Mesothelial cell of epicardium (in vitro differentiated cells): ENCODE measurements around the gene ERC1. TPM values are rescaled to one million over a fixed set of nuclear protein-coding genes. Genes with fewer than 3 reads are reported as not detected.

Experiments
- DNase-seq, 2 experiments: peaks; one replicate each; pipeline ENCODE4 v3.0.0; 2021; ENCODE audit warnings: low spot score in 2 of 2; ENCODE audit not compliant: unreplicated experiment in 2 of 2
- H3K27ac Mint-ChIP-seq: 2 replicates; pipeline ENCODE4 v1.8.0; 2021; ENCODE audit warnings: mixed read lengths
- H3K27me3 Mint-ChIP-seq: 2 replicates; pipeline ENCODE4 v1.8.0; 2021; ENCODE audit warnings: low read depth, mixed read lengths
- H3K36me3 Mint-ChIP-seq: 2 replicates; pipeline ENCODE4 v1.8.0; 2021; ENCODE audit warnings: mixed read lengths
- H3K4me1 Mint-ChIP-seq: 2 replicates; pipeline ENCODE4 v1.8.0; 2021; ENCODE audit warnings: mixed read lengths
- H3K4me3 Mint-ChIP-seq: 2 replicates; pipeline ENCODE4 v1.8.0; 2021; ENCODE audit warnings: mild to moderate bottlenecking, moderate library complexity, mixed read lengths
- H3K9me3 Mint-ChIP-seq: 2 replicates; pipeline ENCODE4 v1.8.0; 2021; ENCODE audit warnings: mixed read lengths
- total RNA-seq: library from RNA; stranded (reverse); gene quantifications from 3 replicates; pipeline ENCODE4 v1.2.1, GENCODE V29; 2021
- TF ChIP-seq, protein P1 (sequence below): fragments of 200-600 bp; sonication (generic); IDR thresholded peaks from one replicate; pipeline ENCODE4 v1.5.0; 2021; ENCODE audit warnings: antibody characterized with exemption; ENCODE audit not compliant: unreplicated experiment

The ERC1 gene
- total RNA-seq, 1 donor from 2014 or later: 66.1 TPM

DNA sequence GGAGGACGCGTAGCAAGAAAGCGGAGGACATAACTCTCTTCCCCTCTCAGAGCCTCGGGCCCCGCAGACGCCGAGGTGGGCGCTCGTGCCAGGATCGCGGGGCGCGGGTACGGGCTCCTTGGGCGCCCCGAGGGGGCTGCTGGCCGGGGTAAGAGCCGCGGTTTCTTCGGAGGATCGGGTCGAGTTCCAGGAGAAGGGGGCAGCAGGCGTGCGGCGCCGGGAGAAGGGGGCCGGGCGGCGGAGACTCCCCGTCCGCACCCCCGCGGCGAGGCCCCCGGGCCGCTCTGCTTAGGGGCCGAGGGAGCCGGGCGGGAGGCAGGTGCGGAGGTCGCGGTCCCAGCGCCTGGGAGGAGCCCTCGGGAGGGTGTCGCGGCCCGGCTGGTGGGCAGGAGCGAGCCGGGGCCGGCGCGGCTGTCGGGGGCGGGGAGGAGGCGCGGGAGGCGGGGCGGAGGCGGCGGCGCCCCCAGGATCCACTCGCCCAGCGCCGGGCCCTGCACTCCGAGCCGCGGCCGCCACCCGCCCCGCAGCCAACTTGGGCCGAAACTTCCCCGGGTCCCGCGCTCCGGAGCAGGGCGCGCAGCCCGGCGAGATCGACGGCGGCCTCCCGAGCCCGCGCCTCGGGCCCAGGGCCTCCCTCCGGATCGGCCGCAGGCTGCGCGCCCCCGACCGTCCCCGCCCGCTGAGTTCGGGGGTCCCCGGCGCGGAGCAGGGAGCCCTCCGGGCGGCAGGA is 539.0 kb downstream of the ERC1 start:
- TF ChIP-seq, protein P1, sequence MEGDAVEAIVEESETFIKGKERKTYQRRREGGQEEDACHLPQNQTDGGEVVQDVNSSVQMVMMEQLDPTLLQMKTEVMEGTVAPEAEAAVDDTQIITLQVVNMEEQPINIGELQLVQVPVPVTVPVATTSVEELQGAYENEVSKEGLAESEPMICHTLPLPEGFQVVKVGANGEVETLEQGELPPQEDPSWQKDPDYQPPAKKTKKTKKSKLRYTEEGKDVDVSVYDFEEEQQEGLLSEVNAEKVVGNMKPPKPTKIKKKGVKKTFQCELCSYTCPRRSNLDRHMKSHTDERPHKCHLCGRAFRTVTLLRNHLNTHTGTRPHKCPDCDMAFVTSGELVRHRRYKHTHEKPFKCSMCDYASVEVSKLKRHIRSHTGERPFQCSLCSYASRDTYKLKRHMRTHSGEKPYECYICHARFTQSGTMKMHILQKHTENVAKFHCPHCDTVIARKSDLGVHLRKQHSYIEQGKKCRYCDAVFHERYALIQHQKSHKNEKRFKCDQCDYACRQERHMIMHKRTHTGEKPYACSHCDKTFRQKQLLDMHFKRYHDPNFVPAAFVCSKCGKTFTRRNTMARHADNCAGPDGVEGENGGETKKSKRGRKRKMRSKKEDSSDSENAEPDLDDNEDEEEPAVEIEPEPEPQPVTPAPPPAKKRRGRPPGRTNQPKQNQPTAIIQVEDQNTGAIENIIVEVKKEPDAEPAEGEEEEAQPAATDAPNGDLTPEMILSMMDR: no peak
- H3K36me3 Mint-ChIP-seq: no peaks in the 10 kb centered on the region
- peak overlapping the region; percentile 93 for H3K27ac Mint-ChIP-seq
- H3K4me1 Mint-ChIP-seq: peaks cover 23% of the 10 kb centered on the region
- DNase-seq: peak in 1 of 2 experiments; percentile 58
- peaks cover 71% of the 10 kb centered on the region for H3K27me3 Mint-ChIP-seq
- peak overlapping the region; percentile 94 for H3K4me3 Mint-ChIP-seq
- H3K9me3 Mint-ChIP-seq: no peaks in the 10 kb centered on the region

DNA sequence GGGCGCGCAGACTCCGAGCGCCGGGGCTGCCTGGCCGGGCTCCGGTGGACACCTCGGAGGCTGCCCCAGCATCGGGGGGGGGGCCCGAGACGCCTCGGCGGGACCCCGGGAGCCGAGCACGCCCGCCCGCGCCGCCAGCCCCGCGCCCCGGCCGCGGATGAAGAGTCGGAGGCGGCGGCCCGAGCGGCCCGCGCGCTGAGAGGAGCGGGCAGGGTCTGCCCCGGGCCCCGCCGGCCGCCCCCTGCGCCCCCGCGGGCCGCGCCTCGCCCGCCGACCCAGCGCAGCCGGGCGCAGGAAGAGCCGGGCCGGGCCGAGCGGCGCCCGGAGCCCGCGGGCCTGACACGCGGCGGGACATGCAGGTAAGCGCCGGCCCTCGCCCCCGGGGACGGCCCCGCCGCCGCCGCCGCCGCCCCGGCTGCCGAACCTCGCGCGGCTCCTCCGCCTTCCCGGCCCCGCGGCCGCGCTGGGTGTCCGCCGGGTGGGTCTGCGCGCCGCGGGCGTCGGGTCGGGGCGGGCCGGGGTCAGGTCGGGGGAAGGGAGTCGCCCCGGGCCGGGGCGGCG is 539.6 kb downstream of the ERC1 start:
- no peak for DNase-seq
- Mint-ChIP-seq H3K27me3 (peaks cover 65% of the 10 kb centered on the region), H3K4me3 (no peak overlapping the region), H3K36me3 (no peaks in the 10 kb centered on the region), H3K27ac (no peak overlapping the region), H3K4me1 (peaks cover 23% of the 10 kb centered on the region), H3K9me3 (no peaks in the 10 kb centered on the region)
- TF ChIP-seq, protein P1: no peak

GRCh38 chr12:1531153-1531653 is 540.2 kb downstream of the ERC1 start:
- TF ChIP-seq, protein P1: no peak
- peaks cover 23% of the 10 kb centered on the region for H3K4me1 Mint-ChIP-seq

DNA sequence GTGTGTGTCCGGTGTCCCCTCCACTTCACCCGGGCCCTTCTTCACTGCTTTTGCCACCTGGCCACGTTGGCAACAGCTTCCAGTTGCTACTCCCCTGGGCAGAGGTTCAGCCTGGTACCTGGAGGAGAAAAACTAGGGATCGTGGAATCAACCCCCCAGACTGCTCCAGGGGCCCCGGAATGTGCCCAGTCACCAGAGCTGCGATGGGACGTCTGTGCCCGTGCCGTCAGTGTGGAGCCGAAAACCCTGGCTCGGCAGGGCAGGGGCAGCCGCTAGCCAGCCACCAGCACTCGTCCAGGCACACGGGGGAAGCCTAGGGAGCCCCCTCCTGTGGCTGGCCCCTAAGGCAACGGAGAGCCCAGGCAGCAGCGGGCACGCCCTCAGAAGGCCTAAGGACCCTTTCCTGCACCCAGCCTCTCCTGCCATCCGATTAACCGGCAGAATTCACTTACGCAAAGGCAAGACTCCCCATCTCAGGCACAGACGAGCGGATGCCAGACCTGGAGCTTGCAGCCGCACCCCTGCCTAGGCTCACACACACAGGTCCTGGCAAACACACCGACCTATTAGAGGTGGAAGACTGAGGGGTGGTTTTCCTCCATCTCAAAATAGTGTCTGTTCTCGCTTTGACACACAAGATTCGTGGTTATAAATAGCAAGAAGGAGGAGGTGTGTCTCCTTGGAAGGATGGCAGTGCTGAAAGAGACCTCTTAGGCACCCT is 540.8 kb downstream of the ERC1 start:
- TF ChIP-seq, protein P1: no peak
- peaks cover 23% of the 10 kb centered on the region for H3K4me1 Mint-ChIP-seq
- peak overlapping the region; percentile 68 for H3K4me3 Mint-ChIP-seq
- H3K27ac Mint-ChIP-seq: no peak overlapping the region
- DNase-seq: no peak
- H3K9me3 Mint-ChIP-seq: no peaks in the 10 kb centered on the region
- no peaks in the 10 kb centered on the region for H3K36me3 Mint-ChIP-seq
- H3K27me3 Mint-ChIP-seq: peaks cover 60% of the 10 kb centered on the region

More at GRCh38 chr12:1531153-1531653, 540.2 kb downstream of the ERC1 start:
- Mint-ChIP-seq H3K9me3 (no peaks in the 10 kb centered on the region), H3K4me3 (peak overlapping the region; percentile 68), H3K27ac (no peak overlapping the region), H3K36me3 (no peaks in the 10 kb centered on the region), H3K27me3 (peaks cover 61% of the 10 kb centered on the region)
- DNase-seq: no peak

GRCh38 chr12:1532375-1533165 is 541.5 kb downstream of the ERC1 start:
- no peak overlapping the region for H3K27ac Mint-ChIP-seq
- H3K9me3 Mint-ChIP-seq: no peaks in the 10 kb centered on the region
- H3K4me3 Mint-ChIP-seq: peak overlapping the region; percentile 68
- TF ChIP-seq, protein P1: no peak
- H3K4me1 Mint-ChIP-seq: peaks cover 23% of the 10 kb centered on the region
- H3K27me3 Mint-ChIP-seq: peaks cover 59% of the 10 kb centered on the region
- DNase-seq: no peak
- H3K36me3 Mint-ChIP-seq: no peaks in the 10 kb centered on the region
